DND-41 (cell line): ENCODE results near the gene COL6A3.

ENCODE experiments used
- ATAC-seq: fragments of 200-7000 bp; cut with Tn5 transposase; 3 replicates; pipeline ENCODE4 v1.9.1; 2021; ENCODE audit warnings: low read depth; ENCODE audit not compliant: insufficient read depth
- DNase-seq: peaks from one replicate; pipeline ENCODE4 v3.0.0-alpha.2; 2020
- H2AFZ ChIP-seq: 2 replicates; pipeline ENCODE4 v1.6.0; 2012; ENCODE audit warnings: low read depth, low read length
- H3K27ac ChIP-seq: 2 replicates; pipeline ENCODE4 v1.5.1; 2012; ENCODE audit warnings: low read length, inconsistent platforms
- H3K27me3 ChIP-seq: fragments of 200-600 bp; sonication (generic); 2 replicates; pipeline ENCODE4 v1.6.0; 2012; ENCODE audit warnings: low read length, mild to moderate bottlenecking, inconsistent platforms; ENCODE audit not compliant: insufficient read depth, poor library complexity
- H3K36me3 ChIP-seq: 2 replicates; pipeline ENCODE4 v1.5.1; 2012; ENCODE audit warnings: low read length, inconsistent platforms; ENCODE audit not compliant: insufficient read depth
- H3K4me1 ChIP-seq: 2 replicates; pipeline ENCODE4 v1.5.1; 2012; ENCODE audit warnings: mild to moderate bottlenecking, low read length; ENCODE audit not compliant: insufficient read depth
- H3K4me2 ChIP-seq: 2 replicates; pipeline ENCODE4 v1.6.0; 2012; ENCODE audit warnings: mild to moderate bottlenecking, moderate library complexity, low read length, inconsistent platforms; ENCODE audit not compliant: insufficient read depth
- H3K4me3 ChIP-seq, 2 experiments: fragments of 200-600 bp in 1 of 2; shearing (Covaris generic) in 1 of 2; 2 replicates each; pipeline ENCODE4 v1.5.1; 2012 to 2016; ENCODE audit warnings: inconsistent platforms in 2 of 2, low read length in 2 of 2, mild to moderate bottlenecking in 2 of 2, low read depth in 1 of 2, moderate library complexity in 1 of 2
- H3K79me2 ChIP-seq: 2 replicates; pipeline ENCODE4 v1.6.0; 2012; ENCODE audit warnings: low read length, inconsistent platforms; ENCODE audit not compliant: insufficient read depth
- H3K9ac ChIP-seq: 2 replicates; pipeline ENCODE4 v1.6.0; 2012; ENCODE audit warnings: low read depth, mild to moderate bottlenecking, inconsistent platforms, low read length, moderate library complexity
- H3K9me3 ChIP-seq: 2 replicates; pipeline ENCODE4 v1.5.1; 2012; ENCODE audit warnings: low read length, moderate library complexity, mild to moderate bottlenecking, inconsistent platforms; ENCODE audit not compliant: insufficient read depth, severe bottlenecking
- H4K20me1 ChIP-seq: 2 replicates; pipeline ENCODE4 v1.6.0; 2012; ENCODE audit warnings: low read length; ENCODE audit not compliant: insufficient read depth
- CTCF ChIP-seq: IDR thresholded peaks from 2 replicates; pipeline ENCODE4 v1.5.1; 2012; ENCODE audit warnings: borderline replicate concordance, low read length, moderate library complexity, mild to moderate bottlenecking; ENCODE audit not compliant: poor library complexity, severe bottlenecking; ENCODE audit errors: extremely low read depth
- EZH2 ChIP-seq: IDR thresholded peaks from 3 replicates; pipeline ENCODE4 v1.6.1; 2012; ENCODE audit warnings: borderline replicate concordance, low read depth, mild to moderate bottlenecking, moderate library complexity, low read length, inconsistent platforms; ENCODE audit not compliant: severe bottlenecking

Gene COL6A3

GRCh38 chr2:237389831-237390230 lies 24.1 kb downstream of the COL6A3 start:
- H3K27ac ChIP-seq, result no peak overlapping the region
- H3K9ac ChIP-seq, result no peak overlapping the region
- H3K9me3 ChIP-seq, result no peaks in the 10 kb centered on the region
- no peaks in the 10 kb centered on the region for H3K79me2 ChIP-seq
- H3K4me2 ChIP-seq, result no peak overlapping the region
- no peak overlapping the region for H3K4me3 ChIP-seq
- no peak overlapping the region for H2AFZ ChIP-seq
- H3K36me3 ChIP-seq, result no peaks in the 10 kb centered on the region
- ATAC-seq (no peak), DNase-seq (no peak)
- H4K20me1 ChIP-seq, result no peaks in the 10 kb centered on the region
- no peaks in the 10 kb centered on the region for H3K4me1 ChIP-seq
- H3K27me3 ChIP-seq, result peaks cover 7% of the 10 kb centered on the region
- TF ChIP-seq CTCF (no peak), EZH2 (no peak)

GRCh38 chr2:237388036-237388435 lies 25.9 kb downstream of the COL6A3 start:
- H3K79me2 ChIP-seq, result no peaks in the 10 kb centered on the region
- H2AFZ ChIP-seq, result no peak overlapping the region
- peaks cover 7% of the 10 kb centered on the region for H3K27me3 ChIP-seq
- no peaks in the 10 kb centered on the region for H4K20me1 ChIP-seq
- no peak overlapping the region for H3K9ac ChIP-seq
- H3K4me1 ChIP-seq, result no peaks in the 10 kb centered on the region
- no peak for TF ChIP-seq CTCF
- TF ChIP-seq EZH2, result no peak
- no peaks in the 10 kb centered on the region for H3K9me3 ChIP-seq
- no peak overlapping the region for H3K4me2 ChIP-seq
- H3K36me3 ChIP-seq, result no peaks in the 10 kb centered on the region
- H3K27ac ChIP-seq, result no peak overlapping the region
- no peak overlapping the region for H3K4me3 ChIP-seq
- DNase-seq, result no peak
- no peak for ATAC-seq

GRCh38 chr2:237384672-237385020 lies 29.3 kb downstream of the COL6A3 start:
- no peak overlapping the region for H3K27ac ChIP-seq
- H3K4me2 ChIP-seq, result no peak overlapping the region
- no peak for TF ChIP-seq CTCF
- H2AFZ ChIP-seq, result no peak overlapping the region
- H3K27me3 ChIP-seq, result peaks cover under 1% of the 10 kb centered on the region
- H4K20me1 ChIP-seq, result no peaks in the 10 kb centered on the region
- no peak overlapping the region for H3K9ac ChIP-seq
- H3K36me3 ChIP-seq, result no peaks in the 10 kb centered on the region
- no peaks in the 10 kb centered on the region for H3K9me3 ChIP-seq
- no peak overlapping the region for H3K4me3 ChIP-seq
- ATAC-seq, result no peak
- H3K4me1 ChIP-seq, result no peaks in the 10 kb centered on the region
- no peak for DNase-seq
- H3K79me2 ChIP-seq, result no peaks in the 10 kb centered on the region

- no peak for DNase-seq
- Histone ChIP-seq H3K36me3 (no peaks in the 10 kb centered on the region), H3K9ac (no peak overlapping the region), H3K27me3 (peaks cover 3% of the 10 kb centered on the region), H3K4me3 (no peak overlapping the region), H3K27ac (no peak overlapping the region), H3K4me2 (no peak overlapping the region), H3K4me1 (no peaks in the 10 kb centered on the region), H4K20me1 (no peaks in the 10 kb centered on the region), H2AFZ (no peak overlapping the region), H3K9me3 (no peaks in the 10 kb centered on the region), H3K79me2 (no peaks in the 10 kb centered on the region)
- TF ChIP-seq CTCF, result no peak
- no peak for TF ChIP-seq EZH2
- ATAC-seq, result no peak
Observed at GRCh38 chr2:237383991-237384671, 29.8 kb downstream of the COL6A3 start.
